ENCODE results near the gene RANBP3. TPM values are rescaled to one million over a fixed set of nuclear protein-coding genes. Genes with fewer than 3 reads are reported as not detected.

Gene RANBP3
- total and polyA plus RNA-seq, 2 of the 8 experiments (the other 6 are each of a cell fraction or from before 2014, with no cell fraction given), result 95.4 to 122 TPM

- Histone ChIP-seq H3K4me3 (ENCODE audit: extremely low read depth in 1 of 4, insufficient read depth in 2 of 4, low read depth in 3 of 4, low read length in 4 of 4) (no peak overlapping the region), H3K56ac (replicated peaks; ENCODE audit: insufficient read length, low read depth, low read length) (no peak overlapping the region)
- POLR2A ChIA-PET (ENCODE audit: partially characterized antibody), result interaction anchor here (0.9 to 5.3 kb wide), 12 partner anchors 9 to 201 kb away, joined by 3 to 49 read pairs (median 4); partner anchors contain the start of genes NDUFA11, NRTN and VMAC
- TF ChIP-seq RBBP5 (IDR thresholded peaks at IDR 0.05; ENCODE audit: borderline replicate concordance, low read depth, low read length) (no peak), GTF2F1 (IDR thresholded peaks at IDR 0.05; ENCODE audit: borderline replicate concordance, low read depth, low read length) (no peak), CHD2 (IDR thresholded peaks at IDR 0.05; ENCODE audit: low read length) (no peak), SP2 (IDR thresholded peaks at IDR 0.05; ENCODE audit: low read length) (no peak)
Measured at GRCh38 chr19:5891572-5891937, 86.4 kb downstream of the RANBP3 start.

More at GRCh38 chr19:5891572-5891937, 86.4 kb downstream of the RANBP3 start:
- H3K27ac ChIP-seq (ENCODE audit: low read depth, low read length), result no peak overlapping the region
- H4K5ac ChIP-seq (ENCODE audit: insufficient read length, low read depth, low read length), result no peak overlapping the region
- no peak overlapping the region for H3K4ac ChIP-seq (replicated peaks; ENCODE audit: insufficient read length, low read depth, low read length)
- H3K4me1 ChIP-seq (replicated peaks in 1 of 4; ENCODE audit: control insufficient read depth in 3 of 4, insufficient read depth in 4 of 4, low read length in 3 of 4), result peaks cover 0 to 11% (median 4%) of the 10 kb centered on the region in 4 experiments; a peak in 5 of 7 replicates
- no peak overlapping the region for H2BK15ac ChIP-seq (ENCODE audit: low read length)
- H2BK12ac ChIP-seq (ENCODE audit: low read depth, low read length), result no peak overlapping the region
- H3K14ac ChIP-seq (ENCODE audit: insufficient read length), result no peak overlapping the region
- H4K20me1 ChIP-seq (replicated peaks in 1 of 2; ENCODE audit: control insufficient read depth in 1 of 2, insufficient read depth in 2 of 2, low read length in 2 of 2), result peaks cover 0 to 9% of the 10 kb centered on the region in 2 experiments
- no peaks in the 10 kb centered on the region for H3K79me1 ChIP-seq (ENCODE audit: low read depth, low read length)
- CTCF ChIA-PET (ENCODE audit: partially characterized antibody), result interaction anchor here (0.5 to 3.5 kb wide), 20 partner anchors 9 to 593 kb away, joined by 3 to 31 read pairs (median 4); partner anchors contain the start of genes NDUFA11 and NRTN
- peaks cover 0 to 1% (median 0%) of the 10 kb centered on the region in 4 experiments; a peak in 3 of 7 replicates for H3K27me3 ChIP-seq (replicated peaks in 1 of 4; ENCODE audit: control insufficient read depth in 3 of 4, extremely low read depth in 1 of 4, insufficient read depth in 3 of 4, low read length in 3 of 4)
- H4K8ac ChIP-seq (ENCODE audit: extremely low read depth, insufficient read depth, low read length), result no peak overlapping the region; the same call in 1 of the 2 replicates
- no peak for DNase-seq (ENCODE audit: low read depth in 1 of 2, low spot score in 2 of 2)
- no peak for FAIRE-seq
- H3K4me2 ChIP-seq (ENCODE audit: insufficient read depth in 1 of 2, low read depth in 2 of 2, low read length in 2 of 2), result no peak overlapping the region
- H3K9ac ChIP-seq (replicated peaks in 1 of 4; ENCODE audit: extremely low read depth in 1 of 4, low read depth in 3 of 4, low read length in 3 of 4), result no peak overlapping the region
- H3K18ac ChIP-seq (ENCODE audit: extremely low read depth, low read length), result no peak overlapping the region; the same call in 1 of the 2 replicates
- no peaks in the 10 kb centered on the region for H3K9me3 ChIP-seq (ENCODE audit: insufficient read depth in 2 of 2, low read depth in 1 of 2, low read length in 1 of 2)
- no peak overlapping the region for H2AFZ ChIP-seq (ENCODE audit: low read length)
- H4K91ac ChIP-seq (replicated peaks; ENCODE audit: insufficient read length, low read length), result no peak overlapping the region
- no peak overlapping the region for H2BK120ac ChIP-seq (replicated peaks; ENCODE audit: low read depth, low read length)
- H3K23me2 ChIP-seq (ENCODE audit: low read depth, low read length), result no peaks in the 10 kb centered on the region
- no peaks in the 10 kb centered on the region for H3K79me2 ChIP-seq (ENCODE audit: control insufficient read depth in 1 of 2, insufficient read depth in 2 of 2, low read length in 2 of 2)
- H2BK20ac ChIP-seq (ENCODE audit: low read length), result no peak overlapping the region
- peaks cover 0 to 14% (median 8%) of the 10 kb centered on the region in 4 experiments; a peak in 5 of 8 replicates for H3K36me3 ChIP-seq (ENCODE audit: control insufficient read depth in 2 of 4, insufficient read depth in 4 of 4, low read length in 3 of 4)
- no peak overlapping the region for H3K23ac ChIP-seq (ENCODE audit: insufficient read length)
- no peak overlapping the region for H2BK5ac ChIP-seq (ENCODE audit: low read depth, low read length)
- H2AK5ac ChIP-seq (ENCODE audit: low read depth, low read length), result no peak overlapping the region
- WGBS, 2 experiments (ENCODE audit: extremely low coverage in 1 of 2, insufficient coverage in 1 of 2, insufficient read length in 1 of 2, insufficient replicate concordance in 2 of 2, low coverage in 1 of 2, low lambda C conversion rate in 2 of 2, missing lambda C conversion rate in 1 of 2), result 82% methylated on average over 4 of the region's 4 CpGs; no CpG with 5 or more reads in 1 of the 2 experiments

Measured in H1 (cell line).